Type B pancreatic cell (in vitro differentiated cells): ENCODE measurements around the gene WAPL. TPM values are rescaled to one million over a fixed set of nuclear protein-coding genes. Genes with fewer than 3 reads are reported as not detected.
A peak's percentile ranks its signal among the peaks of the same experiment; 100 is the strongest.

Source experiments
- DNase-seq: peaks from one replicate; pipeline ENCODE4 v3.0.0; 2021; ENCODE audit warnings: mixed read lengths; ENCODE audit not compliant: unreplicated experiment; ENCODE audit errors: extremely low spot score
- H3K27ac Mint-ChIP-seq: 2 replicates; pipeline ENCODE4 v1.8.0; 2021; ENCODE audit warnings: mild to moderate bottlenecking, mixed read lengths
- H3K27me3 Mint-ChIP-seq: 2 replicates; pipeline ENCODE4 v1.8.0; 2021; ENCODE audit warnings: mixed read lengths
- H3K36me3 Mint-ChIP-seq: 2 replicates; pipeline ENCODE4 v1.8.0; 2021; ENCODE audit warnings: mixed read lengths
- H3K4me1 Mint-ChIP-seq: one replicate; pipeline ENCODE4 v1.8.0; 2021; ENCODE audit warnings: mixed read lengths; ENCODE audit not compliant: unreplicated experiment
- H3K4me3 Mint-ChIP-seq: 2 replicates; pipeline ENCODE4 v1.8.0; 2021; ENCODE audit warnings: mild to moderate bottlenecking, mixed read lengths
- H3K9me3 Mint-ChIP-seq: 2 replicates; pipeline ENCODE4 v1.8.0; 2021; ENCODE audit warnings: mixed read lengths
- CTCF ChIP-seq: fragments of 200-600 bp; sonication (generic); conservative IDR thresholded peaks from 2 replicates; pipeline ENCODE4 v1.5.0; 2021; ENCODE audit warnings: antibody characterized with exemption, mild to moderate bottlenecking
- total RNA-seq: library from RNA; stranded (reverse); gene quantifications from 2 replicates; pipeline ENCODE4 v1.2.1, GENCODE V29; 2021; ENCODE audit warnings: low replicate concordance

The WAPL gene
- total RNA-seq, 1 donor from 2014 or later, result 42.4 TPM

DNA sequence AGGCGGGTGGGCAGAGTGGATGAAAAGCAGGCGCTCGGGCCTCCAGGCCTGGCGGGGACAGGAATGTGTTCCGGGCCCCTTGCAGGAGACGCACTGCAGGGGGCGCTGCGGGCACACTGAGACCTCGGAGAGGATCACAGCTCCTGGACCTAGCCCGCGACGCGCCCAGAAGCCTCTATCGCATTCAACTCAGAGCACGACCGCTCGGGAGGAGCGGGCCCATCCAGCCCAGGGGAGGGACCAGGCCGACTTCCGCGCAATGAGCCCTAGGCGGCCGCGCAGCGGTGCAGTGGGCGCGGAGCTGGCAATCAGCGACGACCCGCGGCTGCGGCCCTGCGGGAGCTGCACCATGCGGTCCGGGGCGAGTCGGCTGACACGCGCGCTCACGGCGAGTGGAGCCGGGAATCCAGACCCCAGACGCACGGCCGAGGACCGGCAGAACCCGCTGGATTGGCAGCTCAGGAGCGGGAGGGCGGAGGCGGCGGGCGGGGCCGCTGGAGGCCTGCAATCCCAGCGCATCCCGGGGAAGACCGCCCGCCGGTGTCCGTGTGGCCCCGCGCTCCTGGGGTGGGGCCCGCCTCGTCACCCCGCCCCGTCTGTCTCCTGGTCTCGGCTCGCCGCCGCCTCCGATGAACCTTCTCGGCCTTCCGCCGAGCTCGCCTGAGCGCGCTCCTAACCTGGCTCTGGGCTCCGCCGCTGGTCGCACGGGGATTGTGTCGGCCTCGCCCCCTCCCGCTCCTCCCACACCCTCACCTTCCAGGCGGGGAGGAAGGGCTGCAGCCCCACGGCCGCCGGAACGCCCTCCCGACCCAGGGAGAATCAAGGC is 121.5 kb downstream of the WAPL start:
- Mint-ChIP-seq H3K27ac (peak overlapping the region; percentile 81), H3K9me3 (no peaks in the 10 kb centered on the region), H3K27me3 (peaks cover 57% of the 10 kb centered on the region), H3K36me3 (no peaks in the 10 kb centered on the region), H3K4me1 (peaks cover 14% of the 10 kb centered on the region), H3K4me3 (peak overlapping the region; percentile 88)
- TF ChIP-seq CTCF, result peak; percentile 98
- DNase-seq, result peak; percentile 95

DNA sequence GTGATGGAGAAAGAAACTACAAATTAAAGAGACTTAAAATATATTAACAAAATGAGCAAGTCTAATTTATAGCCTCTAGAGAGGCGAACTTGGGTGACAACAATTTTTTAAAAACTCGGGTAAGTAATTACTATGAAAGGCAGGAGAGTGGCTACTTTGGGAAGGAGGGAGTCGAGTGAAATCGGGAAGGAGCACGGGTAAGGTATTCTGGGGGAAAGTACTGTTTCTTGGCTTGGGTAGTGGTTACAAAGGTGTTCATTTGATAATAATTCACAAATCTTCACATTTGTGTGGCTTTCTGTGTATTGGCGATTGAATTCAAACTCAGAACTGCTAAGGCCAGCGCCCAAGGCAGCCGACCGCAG is 122.1 kb downstream of the WAPL start:
- H3K27ac Mint-ChIP-seq, result peak overlapping the region; percentile 81
- no peak for TF ChIP-seq CTCF
- H3K36me3 Mint-ChIP-seq, result no peaks in the 10 kb centered on the region

GRCh38 chr10:86397120-86397519 is 124.5 kb downstream of the WAPL start:
- no peak for DNase-seq
- Mint-ChIP-seq H3K27me3 (peaks cover 52% of the 10 kb centered on the region), H3K36me3 (no peaks in the 10 kb centered on the region), H3K4me3 (no peak overlapping the region), H3K4me1 (peaks cover 9% of the 10 kb centered on the region), H3K9me3 (no peaks in the 10 kb centered on the region), H3K27ac (no peak overlapping the region)
- TF ChIP-seq CTCF, result no peak

More for the DNA sequence above, 122.1 kb downstream of the WAPL start:
- peak overlapping the region; percentile 88 for H3K4me3 Mint-ChIP-seq
- H3K9me3 Mint-ChIP-seq, result no peaks in the 10 kb centered on the region
- peaks cover 57% of the 10 kb centered on the region for H3K27me3 Mint-ChIP-seq
- peaks cover 14% of the 10 kb centered on the region for H3K4me1 Mint-ChIP-seq
- no peak for DNase-seq

DNA sequence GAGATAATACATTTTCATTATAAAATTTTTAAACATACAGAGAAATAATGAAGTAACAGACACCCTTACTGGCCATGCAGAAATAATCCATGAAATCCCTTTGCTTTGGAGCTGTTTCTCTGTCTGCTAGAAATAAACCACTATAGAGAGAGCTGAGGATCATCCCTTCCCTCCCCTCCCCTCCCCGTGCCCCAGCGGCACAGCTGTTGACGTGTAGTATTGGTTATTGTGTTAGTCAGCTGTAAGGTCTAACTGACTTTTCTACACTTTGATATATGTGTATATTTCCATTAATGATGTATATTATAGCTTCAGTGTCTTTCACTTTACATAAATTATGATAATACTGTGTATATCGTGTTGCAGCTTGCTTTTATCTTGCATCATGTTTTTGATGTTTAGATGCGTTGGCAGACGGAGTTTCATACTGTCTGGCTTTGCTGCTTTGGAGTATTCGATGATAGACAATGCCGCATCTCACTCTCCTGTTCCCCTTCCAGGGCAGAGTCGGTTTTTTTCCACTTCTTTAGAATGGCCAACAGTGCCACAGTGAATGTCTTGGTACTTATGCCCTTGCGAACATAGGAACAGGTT is 127.6 kb downstream of the WAPL start:
- DNase-seq, result no peak
- H3K4me3 Mint-ChIP-seq, result no peak overlapping the region
- no peaks in the 10 kb centered on the region for H3K9me3 Mint-ChIP-seq
- no peak for TF ChIP-seq CTCF
- peaks cover 5% of the 10 kb centered on the region for H3K4me1 Mint-ChIP-seq
- peaks cover 60% of the 10 kb centered on the region for H3K27me3 Mint-ChIP-seq
- H3K36me3 Mint-ChIP-seq, result no peaks in the 10 kb centered on the region
- no peak overlapping the region for H3K27ac Mint-ChIP-seq

GRCh38 chr10:86393362-86393761 is 128.2 kb downstream of the WAPL start:
- no peaks in the 10 kb centered on the region for H3K36me3 Mint-ChIP-seq
- DNase-seq, result no peak
- no peaks in the 10 kb centered on the region for H3K9me3 Mint-ChIP-seq
- H3K4me1 Mint-ChIP-seq, result peaks cover 6% of the 10 kb centered on the region
- no peak overlapping the region for H3K27ac Mint-ChIP-seq
- TF ChIP-seq CTCF, result no peak
- no peak overlapping the region for H3K4me3 Mint-ChIP-seq
- H3K27me3 Mint-ChIP-seq, result peaks cover 58% of the 10 kb centered on the region
